H9 (cell line): ENCODE measurements around the gene ARHGAP1. TPM values are rescaled to one million over a fixed set of nuclear protein-coding genes. Genes with fewer than 3 reads are reported as not detected.

Source experiments
- DNase-seq: peaks from one replicate; pipeline ENCODE4 v3.0.0-alpha.2; 2017
- H2AFZ ChIP-seq: one replicate; pipeline ENCODE4 v1.6.1; 2013; ENCODE audit warnings: mild to moderate bottlenecking, low read length, control low read depth, moderate library complexity
- H2AK5ac ChIP-seq: 2 replicates; pipeline ENCODE4 v1.6.1; 2013; ENCODE audit warnings: low read length, control low read depth, mixed read lengths; ENCODE audit not compliant: insufficient read length
- H2BK120ac ChIP-seq: one replicate; pipeline ENCODE4 v1.6.1; 2013; ENCODE audit warnings: low read depth, mild to moderate bottlenecking, low read length, control low read depth, inconsistent platforms; ENCODE audit not compliant: poor library complexity, severe bottlenecking
- H2BK12ac ChIP-seq: 2 replicates; pipeline ENCODE4 v1.6.1; 2013; ENCODE audit warnings: low read length, control low read depth, mixed read lengths, low read depth; ENCODE audit not compliant: insufficient read length
- H2BK15ac ChIP-seq: 2 replicates; pipeline ENCODE4 v1.6.1; 2013; ENCODE audit warnings: low read depth, low read length, control low read depth
- H2BK20ac ChIP-seq: one replicate; pipeline ENCODE4 v1.6.1; 2013; ENCODE audit warnings: low read depth, mild to moderate bottlenecking, low read length, control low read depth, inconsistent platforms; ENCODE audit not compliant: poor library complexity, severe bottlenecking
- H2BK5ac ChIP-seq: 2 replicates; pipeline ENCODE4 v1.6.1; 2013; ENCODE audit warnings: low read length, control low read depth, mixed read lengths; ENCODE audit not compliant: insufficient read length
- H3K14ac ChIP-seq: 2 replicates; pipeline ENCODE4 v1.6.1; 2013; ENCODE audit warnings: low read length, control low read depth; ENCODE audit not compliant: insufficient read depth
- H3K18ac ChIP-seq: 2 replicates; pipeline ENCODE4 v1.6.1; 2013; ENCODE audit warnings: low read depth, mild to moderate bottlenecking, mixed read lengths, low read length, control low read depth; ENCODE audit not compliant: insufficient read length
- H3K23ac ChIP-seq: 2 replicates; pipeline ENCODE4 v1.6.1; 2013; ENCODE audit warnings: low read length, control low read depth, mixed read lengths, low read depth; ENCODE audit not compliant: insufficient read length
- H3K23me2 ChIP-seq: 2 replicates; pipeline ENCODE4 v1.6.1; 2013; ENCODE audit warnings: low read depth, mild to moderate bottlenecking, mixed read lengths, low read length, control low read depth; ENCODE audit not compliant: insufficient read length, poor library complexity, severe bottlenecking
- H3K27ac ChIP-seq: 2 replicates; pipeline ENCODE4 v1.5.1; 2013; ENCODE audit warnings: low read length, control low read depth, mixed read lengths, low read depth; ENCODE audit not compliant: insufficient read length
- H3K27me3 ChIP-seq: 2 replicates; pipeline ENCODE4 v1.6.1; 2013; ENCODE audit warnings: low read length, control low read depth, inconsistent platforms; ENCODE audit not compliant: insufficient read depth
- H3K4ac ChIP-seq: 2 replicates; pipeline ENCODE4 v1.6.1; 2013; ENCODE audit warnings: low read depth, mild to moderate bottlenecking, control low read depth, inconsistent platforms, low read length, moderate library complexity
- H3K4me1 ChIP-seq: 2 replicates; pipeline ENCODE4 v1.6.1; 2013; ENCODE audit warnings: low read length, control low read depth, inconsistent platforms; ENCODE audit not compliant: insufficient read depth
- H3K4me2 ChIP-seq: 2 replicates; pipeline ENCODE4 v1.6.1; 2013; ENCODE audit warnings: low read length, control low read depth, mixed read lengths; ENCODE audit not compliant: insufficient read length, insufficient read depth
- H3K56ac ChIP-seq: 2 replicates; pipeline ENCODE4 v1.6.1; 2013; ENCODE audit warnings: low read depth, mild to moderate bottlenecking, mixed read lengths, low read length, control low read depth; ENCODE audit not compliant: insufficient read length
- H3K79me1 ChIP-seq: 2 replicates; pipeline ENCODE4 v1.6.1; 2013; ENCODE audit warnings: low read depth, mild to moderate bottlenecking, moderate library complexity, low read length, control low read depth, inconsistent platforms; ENCODE audit not compliant: insufficient read depth, poor library complexity, severe bottlenecking
- H3K79me2 ChIP-seq: 2 replicates; pipeline ENCODE4 v1.6.1; 2013; ENCODE audit warnings: low read length, control low read depth, inconsistent platforms; ENCODE audit not compliant: insufficient read depth
- H3K9ac ChIP-seq: 2 replicates; pipeline ENCODE4 v1.6.1; 2013; ENCODE audit warnings: low read length, control low read depth, mixed read lengths; ENCODE audit not compliant: insufficient read length; ENCODE audit errors: extremely low read depth
- H3K9me3 ChIP-seq: one replicate; pipeline ENCODE4 v1.6.1; 2013; ENCODE audit warnings: low read depth, low read length, inconsistent platforms; ENCODE audit not compliant: control insufficient read depth
- H3T11ph ChIP-seq: one replicate; pipeline ENCODE4 v1.6.1; 2013; ENCODE audit warnings: mild to moderate bottlenecking, low read length, control low read depth, inconsistent platforms
- H4K20me1 ChIP-seq: one replicate; pipeline ENCODE4 v1.6.1; 2013; ENCODE audit not compliant: control insufficient read depth, insufficient read length, insufficient read depth
- H4K5ac ChIP-seq: 2 replicates; pipeline ENCODE4 v1.6.1; 2013; ENCODE audit warnings: low read depth, mild to moderate bottlenecking, mixed read lengths, low read length, control low read depth; ENCODE audit not compliant: insufficient read length
- H4K8ac ChIP-seq: replicated peaks from 2 replicates; pipeline ENCODE4 v1.6.1; 2013; ENCODE audit warnings: low read length, control low read depth, mixed read lengths, low read depth; ENCODE audit not compliant: insufficient read length
- H4K91ac ChIP-seq: 2 replicates; pipeline ENCODE4 v1.6.1; 2013; ENCODE audit warnings: low read depth, mild to moderate bottlenecking, moderate library complexity, mixed read lengths, low read length, control low read depth; ENCODE audit not compliant: insufficient read length
- H3K27ac Mint-ChIP-seq, 3 experiments: 2 replicates in 2 of 3; 3 replicates in 1 of 3; pipeline ENCODE4 v1.8.0; 2020 to 2021; ENCODE audit warnings: mixed read lengths in 3 of 3, mild to moderate bottlenecking in 1 of 3, moderate library complexity in 1 of 3
- H3K27me3 Mint-ChIP-seq: 2 replicates; pipeline ENCODE4 v1.8.0; 2021; ENCODE audit warnings: low read depth, mild to moderate bottlenecking, moderate library complexity, mixed read lengths
- H3K36me3 Mint-ChIP-seq, 3 experiments: 2 replicates in 2 of 3; 3 replicates in 1 of 3; pipeline ENCODE4 v1.8.0; 2020 to 2021; ENCODE audit warnings: low read depth in 3 of 3, mixed read lengths in 3 of 3; ENCODE audit not compliant: insufficient read depth in 1 of 3
- H3K4me1 Mint-ChIP-seq, 2 experiments: 2 replicates each; pipeline ENCODE4 v1.8.0; 2020; ENCODE audit warnings: mixed read lengths in 2 of 2
- H3K4me3 Mint-ChIP-seq, 2 experiments: 2 replicates in 1 of 2; 3 replicates in 1 of 2; pipeline ENCODE4 v1.8.0; 2020 to 2021; ENCODE audit warnings: mild to moderate bottlenecking in 2 of 2, mixed read lengths in 2 of 2, moderate library complexity in 1 of 2
- H3K9me3 Mint-ChIP-seq, 2 experiments: 2 replicates in 1 of 2; 3 replicates in 1 of 2; pipeline ENCODE4 v1.8.0; 2020; ENCODE audit warnings: mild to moderate bottlenecking in 2 of 2, mixed read lengths in 2 of 2, moderate library complexity in 1 of 2
- CTCF ChIP-seq: fragments of 200-600 bp; sonication (generic); conservative IDR thresholded peaks from 3 replicates; pipeline ENCODE4 v1.8.0; 2021; ENCODE audit warnings: antibody characterized with exemption, mild to moderate bottlenecking
- WGBS: extraction: QIAGEN DNeasy Blood & Tissue Kit; methylation state at CpG from one replicate; pipeline ENCODE4 v1.1.7; 2013; ENCODE audit warnings: missing lambda C conversion rate, low lambda C conversion rate, mixed read lengths; ENCODE audit not compliant: insufficient read length; ENCODE audit errors: extremely low coverage; 5-methylcytosine and 5-hydroxymethylcytosine counted together
- total RNA-seq: library from RNA; stranded (reverse); gene quantifications from 2 replicates; pipeline ENCODE4 v1.2.1, GENCODE V29; 2021

ARHGAP1 gene
- total RNA-seq, 1 experiment from 2014 or later = 45.3 TPM

GRCh38 chr11:46736615-46737014 is 36.2 kb upstream of the ARHGAP1 start:
- H2BK120ac ChIP-seq = no peak overlapping the region
- H3K4ac ChIP-seq = no peak overlapping the region
- H3K4me1 Mint-ChIP-seq = peaks cover 6 to 8% of the 10 kb centered on the region in 2 experiments
- H3K27me3 ChIP-seq = no peaks in the 10 kb centered on the region
- no peak overlapping the region for H3K18ac ChIP-seq
- H3K79me2 ChIP-seq = no peaks in the 10 kb centered on the region
- H2AFZ ChIP-seq = no peak overlapping the region
- H2BK5ac ChIP-seq = no peak overlapping the region
- no peaks in the 10 kb centered on the region for H3K23me2 ChIP-seq
- H3K27ac Mint-ChIP-seq = no peak overlapping the region
- H4K8ac ChIP-seq = no peak overlapping the region
- no peaks in the 10 kb centered on the region for H3K4me1 ChIP-seq
- no peak overlapping the region for H2BK12ac ChIP-seq
- no peaks in the 10 kb centered on the region for H3K9me3 ChIP-seq
- no peaks in the 10 kb centered on the region for H3K79me1 ChIP-seq
- no peak overlapping the region for H4K5ac ChIP-seq
- H3K9ac ChIP-seq = no peak overlapping the region
- H3T11ph ChIP-seq = no peak overlapping the region
- no peak overlapping the region for H2BK20ac ChIP-seq
- no peaks in the 10 kb centered on the region; the same call in 1 of the 2 replicates for H3K27me3 Mint-ChIP-seq
- WGBS = no CpG with 5 or more reads among the region's 5 CpGs
- no peak overlapping the region for H3K23ac ChIP-seq
- no peak overlapping the region for H2BK15ac ChIP-seq
- no peak overlapping the region for H3K4me2 ChIP-seq
- H4K20me1 ChIP-seq = no peaks in the 10 kb centered on the region
- H4K91ac ChIP-seq = no peak overlapping the region
- H3K56ac ChIP-seq = no peak overlapping the region
- no peak for DNase-seq
- TF ChIP-seq CTCF = no peak
- no peak overlapping the region for H3K27ac ChIP-seq
- H3K4me3 Mint-ChIP-seq = no peak overlapping the region
- no peak overlapping the region for H3K14ac ChIP-seq
- H3K36me3 Mint-ChIP-seq = peaks cover 7 to 11% (median 8%) of the 10 kb centered on the region in 3 experiments; a peak in 6 of 7 replicates
- H2AK5ac ChIP-seq = no peak overlapping the region
- H3K9me3 Mint-ChIP-seq = no peaks in the 10 kb centered on the region; a peak in 1 of 5 replicates
